Thymus (tissue), 11 donors: Measurements from ENCODE around the gene CDK14. TPM values are rescaled to one million over a fixed set of nuclear protein-coding genes. Genes with fewer than 3 reads are reported as not detected.

Experiments used
- DNase-seq, 9 donors: peaks; one replicate each; pipeline ENCODE4 v3.0.0-alpha.2; 2013; ENCODE audit warnings: low spot score in 9 of 9, low read depth in 6 of 9, missing footprints in 1 of 9
- H3K27ac ChIP-seq, 2 donors: one replicate each; pipeline ENCODE4 v1.5.1; 2013; ENCODE audit warnings: control low read depth in 1 of 2, low read depth in 1 of 2, low read length in 1 of 2, mild to moderate bottlenecking in 1 of 2, moderate library complexity in 1 of 2
- H3K27me3 ChIP-seq, 2 donors: one replicate each; pipeline ENCODE4 v1.5.1; 2013; ENCODE audit warnings: low read length in 1 of 2; ENCODE audit not compliant: control insufficient read depth in 2 of 2, insufficient read depth in 1 of 2
- H3K36me3 ChIP-seq, 2 donors: one replicate each; pipeline ENCODE4 v1.5.1; 2013; ENCODE audit warnings: low read length in 1 of 2, mild to moderate bottlenecking in 1 of 2, moderate library complexity in 1 of 2; ENCODE audit not compliant: control insufficient read depth in 2 of 2, insufficient read depth in 2 of 2
- H3K4me1 ChIP-seq, 2 donors: one replicate each; pipeline ENCODE4 v1.5.1; 2013; ENCODE audit warnings: low read length in 2 of 2; ENCODE audit not compliant: control insufficient read depth in 2 of 2, insufficient read depth in 2 of 2
- H3K4me3 ChIP-seq, 2 donors: one replicate each; pipeline ENCODE4 v1.5.1; 2013; ENCODE audit warnings: low read length in 2 of 2, control low read depth in 1 of 2, mild to moderate bottlenecking in 1 of 2
- H3K9me3 ChIP-seq, 2 donors: one replicate each; pipeline ENCODE4 v1.5.1; 2013; ENCODE audit warnings: low read length in 1 of 2, mild to moderate bottlenecking in 1 of 2; ENCODE audit not compliant: control insufficient read depth in 2 of 2, insufficient read depth in 1 of 2
- WGBS: extraction: QIAGEN DNeasy Blood & Tissue Kit; methylation state at CpG from one replicate; pipeline ENCODE4 v1.1.7; 2013; 5-methylcytosine and 5-hydroxymethylcytosine counted together
- polyA plus RNA-seq: library from polyadenylated mRNA; stranded (reverse); fragments of 200-250 nt; gene quantifications from one replicate; pipeline ENCODE4 v1.2.3, GENCODE V29; 2013
- total RNA-seq: library from RNA; stranded (reverse); fragments of 120-200 nt; gene quantifications from one replicate; pipeline ENCODE4 v1.2.4, GENCODE V29; 2013
- donor health status: healthy.

Gene CDK14
- total and polyA plus RNA-seq, 2 donors, result 7.6 to 9.0 TPM

GRCh38 chr7:90738249-90738648, 142.1 kb downstream of the CDK14 start:
- DNase-seq, result no peak
- Histone ChIP-seq H3K4me1 (no peaks in the 10 kb centered on the region), H3K27me3 (no peaks in the 10 kb centered on the region), H3K4me3 (no peak overlapping the region), H3K36me3 (no peaks in the 10 kb centered on the region), H3K9me3 (peaks cover 0 to 7% of the 10 kb centered on the region in 2 donors), H3K27ac (no peak overlapping the region)
- 96% methylated on average over 3 of the region's 3 CpGs for WGBS

DNA sequence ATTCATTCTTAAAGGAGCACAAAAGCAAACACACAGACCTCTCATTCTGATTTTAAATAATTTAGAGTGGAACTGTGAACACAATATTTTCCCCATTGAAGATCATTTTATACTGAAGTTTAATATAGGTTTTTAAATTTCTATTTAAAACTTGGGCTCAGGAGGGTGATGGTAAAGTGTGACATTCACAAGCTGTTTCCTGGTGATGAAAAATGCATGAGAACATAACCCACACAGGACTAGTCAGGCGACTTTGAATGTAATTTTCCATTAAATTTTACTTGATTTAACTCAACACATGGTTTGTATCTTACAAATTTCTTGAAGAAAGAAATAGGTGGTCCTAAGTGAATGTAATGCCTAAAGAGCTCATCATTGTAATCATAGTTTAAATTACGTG, 143.6 kb downstream of the CDK14 start:
- Histone ChIP-seq H3K27ac (no peak overlapping the region), H3K27me3 (no peaks in the 10 kb centered on the region), H3K36me3 (no peaks in the 10 kb centered on the region), H3K4me1 (no peaks in the 10 kb centered on the region), H3K4me3 (no peak overlapping the region), H3K9me3 (peaks cover 0 to 7% of the 10 kb centered on the region in 2 donors)
- 89% methylated on average over 2 of the region's 2 CpGs for WGBS
- no peak for DNase-seq

GRCh38 chr7:90740386-90740785, 144.3 kb downstream of the CDK14 start:
- Histone ChIP-seq H3K4me3 (no peak overlapping the region), H3K4me1 (no peaks in the 10 kb centered on the region), H3K9me3 (peaks cover 0 to 7% of the 10 kb centered on the region in 2 donors), H3K27me3 (no peaks in the 10 kb centered on the region), H3K27ac (no peak overlapping the region), H3K36me3 (no peaks in the 10 kb centered on the region)
- WGBS, result 97% methylated on average over 3 of the region's 3 CpGs
- DNase-seq, result no peak

DNA sequence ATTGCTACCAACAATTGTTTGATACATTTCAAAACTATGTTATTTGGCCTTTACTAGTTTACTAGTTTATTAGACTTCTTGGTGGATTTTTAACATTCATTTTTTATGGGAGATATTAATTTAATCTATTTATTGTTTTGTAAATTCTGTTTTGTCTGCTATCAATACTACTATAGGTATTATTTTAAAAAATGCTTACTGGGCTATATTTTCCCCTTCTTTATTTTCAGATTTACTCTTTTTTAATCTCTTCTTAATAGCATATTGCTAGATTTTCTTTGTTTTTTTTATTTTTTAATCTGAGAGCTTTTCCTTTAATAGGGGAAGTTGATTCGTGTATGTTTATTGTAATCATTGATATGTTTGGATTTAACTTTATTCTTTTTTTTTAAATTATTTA, 147.5 kb downstream of the CDK14 start:
- no peak for DNase-seq
- H3K27ac ChIP-seq, result no peak overlapping the region
- no peak overlapping the region for H3K4me3 ChIP-seq
- no peaks in the 10 kb centered on the region for H3K27me3 ChIP-seq
- no peaks in the 10 kb centered on the region for H3K36me3 ChIP-seq
- WGBS, result 46% methylated on average over 1 of the region's 1 CpG
- H3K4me1 ChIP-seq, result no peaks in the 10 kb centered on the region
- H3K9me3 ChIP-seq, result no peaks in the 10 kb centered on the region

DNA sequence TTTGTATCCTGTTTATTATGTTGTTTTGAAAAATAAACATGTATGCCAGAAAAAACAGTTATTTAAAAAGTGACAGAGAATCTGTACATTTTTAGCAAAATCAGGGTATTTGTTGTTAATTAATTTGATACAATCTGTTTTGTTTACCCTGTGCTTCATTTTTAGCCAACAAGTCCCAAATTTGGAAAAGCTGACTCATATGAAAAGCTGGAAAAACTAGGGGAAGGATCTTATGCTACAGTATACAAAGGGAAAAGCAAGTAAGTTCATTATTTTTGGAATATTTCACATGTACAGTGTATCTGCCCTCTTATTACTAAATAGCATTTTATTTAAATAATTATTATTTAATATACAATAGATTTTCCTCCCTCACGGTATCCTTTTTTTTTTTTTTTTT, 151.4 kb downstream of the CDK14 start:
- WGBS, result 93% methylated on average over 1 of the region's 1 CpG
- DNase-seq, result no peak
- no peaks in the 10 kb centered on the region for H3K9me3 ChIP-seq

DNA sequence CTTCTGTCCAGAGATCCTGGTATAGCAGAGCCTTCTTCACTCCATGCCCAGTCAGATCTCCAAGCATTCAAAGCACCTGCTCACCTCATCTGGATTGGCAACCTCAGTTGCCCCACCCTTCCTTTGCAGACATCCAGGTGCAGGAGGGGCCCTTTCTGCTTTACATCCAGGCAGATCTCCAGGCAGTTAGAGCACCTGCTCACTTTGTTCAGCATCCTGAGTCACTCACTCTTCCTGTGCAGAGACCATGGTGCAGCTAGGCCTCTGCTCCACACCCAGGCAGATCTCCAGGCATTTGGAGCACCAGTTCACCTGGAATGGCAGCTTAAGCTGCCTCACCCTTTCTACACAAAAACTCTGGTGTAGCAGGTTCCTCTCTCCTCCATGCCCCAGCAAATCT, 153.1 kb downstream of the CDK14 start:
- Histone ChIP-seq H3K36me3 (no peaks in the 10 kb centered on the region), H3K27me3 (no peaks in the 10 kb centered on the region), H3K9me3 (no peaks in the 10 kb centered on the region), H3K27ac (no peak overlapping the region), H3K4me3 (no peak overlapping the region), H3K4me1 (no peaks in the 10 kb centered on the region)
- DNase-seq, result no peak

More for the DNA sequence above, 151.4 kb downstream of the CDK14 start:
- Histone ChIP-seq H3K36me3 (no peaks in the 10 kb centered on the region), H3K27ac (no peak overlapping the region), H3K4me1 (no peaks in the 10 kb centered on the region), H3K4me3 (no peak overlapping the region), H3K27me3 (no peaks in the 10 kb centered on the region)

DNA sequence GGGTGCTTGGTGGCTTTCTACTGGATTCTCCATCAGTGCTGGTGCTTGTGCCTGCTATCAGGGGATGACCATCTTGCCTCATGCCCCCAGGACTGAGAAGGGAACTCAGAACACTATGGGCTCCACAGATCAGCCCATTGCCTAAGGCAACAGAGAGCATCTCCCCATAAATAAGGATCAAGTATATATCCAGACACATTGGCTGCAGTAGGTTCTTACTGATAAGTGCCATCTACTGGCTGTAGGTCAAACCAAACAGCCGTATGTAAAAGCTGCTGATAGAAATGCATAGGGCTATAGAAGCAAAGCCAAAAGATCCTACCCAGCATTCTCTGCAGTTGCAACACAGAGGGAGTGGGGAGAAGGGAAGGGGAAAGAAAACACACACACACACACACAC, 153.7 kb downstream of the CDK14 start:
- H3K27ac ChIP-seq, result no peak overlapping the region
- H3K9me3 ChIP-seq, result no peaks in the 10 kb centered on the region
- DNase-seq, result no peak
- H3K36me3 ChIP-seq, result no peaks in the 10 kb centered on the region
- no peaks in the 10 kb centered on the region for H3K27me3 ChIP-seq
- H3K4me3 ChIP-seq, result no peak overlapping the region
- H3K4me1 ChIP-seq, result no peaks in the 10 kb centered on the region
- 63% methylated on average over 1 of the region's 1 CpG for WGBS

GRCh38 chr7:90751595-90751994, 155.5 kb downstream of the CDK14 start:
- no peak for DNase-seq
- H3K27ac ChIP-seq, result no peak overlapping the region
- H3K9me3 ChIP-seq, result no peaks in the 10 kb centered on the region
- H3K4me1 ChIP-seq, result no peaks in the 10 kb centered on the region
- H3K4me3 ChIP-seq, result no peak overlapping the region
- no peaks in the 10 kb centered on the region for H3K27me3 ChIP-seq
- 90% methylated on average over 1 of the region's 1 CpG for whole genome bisulfite sequencing
- no peaks in the 10 kb centered on the region for H3K36me3 ChIP-seq

- Histone ChIP-seq H3K36me3 (no peaks in the 10 kb centered on the region), H3K27ac (no peak overlapping the region), H3K27me3 (no peaks in the 10 kb centered on the region), H3K9me3 (no peaks in the 10 kb centered on the region), H3K4me1 (no peaks in the 10 kb centered on the region), H3K4me3 (no peak overlapping the region)
- no peak for DNase-seq
- WGBS, result 100% methylated on average over 1 of the region's 1 CpG
Observed at GRCh38 chr7:90752051-90752450, 155.9 kb downstream of the CDK14 start.

DNA sequence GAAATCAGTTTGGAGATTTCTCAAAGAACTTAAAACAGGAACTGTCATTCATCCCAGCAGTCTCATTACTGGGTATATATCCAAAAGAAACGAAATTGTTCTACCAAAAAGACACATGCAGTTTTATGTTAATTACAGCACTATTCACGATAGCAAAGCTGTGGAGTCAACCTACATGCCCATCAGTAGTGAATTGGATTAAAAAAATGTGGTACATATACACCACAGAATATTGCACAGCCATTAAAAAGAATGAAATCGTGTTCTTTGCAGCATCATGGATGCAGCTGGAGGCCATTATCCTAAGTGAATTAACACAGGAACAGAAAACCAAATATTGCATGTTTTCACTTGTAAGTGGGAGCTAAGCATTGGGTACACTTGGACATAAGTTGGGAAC, 158.9 kb downstream of the CDK14 start:
- no peaks in the 10 kb centered on the region for H3K9me3 ChIP-seq
- no peaks in the 10 kb centered on the region for H3K36me3 ChIP-seq
- no peak overlapping the region for H3K4me3 ChIP-seq
- no peaks in the 10 kb centered on the region for H3K4me1 ChIP-seq
- 90% methylated on average over 3 of the region's 3 CpGs for WGBS
- no peaks in the 10 kb centered on the region for H3K27me3 ChIP-seq
- DNase-seq, result no peak
- no peak overlapping the region for H3K27ac ChIP-seq
